Gastroesophageal sphincter (tissue), 4 donors: ENCODE data around the gene KLHDC3. TPM values are rescaled to one million over a fixed set of nuclear protein-coding genes. Genes with fewer than 3 reads are reported as not detected.
"Not testable (repeated sequence)": the region's sequence is repeated elsewhere in the genome, so short reads cannot be mapped to it uniquely, and the experiment has no call there.

Experiments used
- ATAC-seq: fragments of 150-250 bp; one replicate; pipeline ENCODE4 v1.9.1; 2016; ENCODE audit warnings: mild to moderate bottlenecking, moderate library complexity
- H3K27ac ChIP-seq, 4 donors: fragments of 200-600 bp; sonication (generic) in 3 of 4; 1 replicate in 3 of 4; 2 replicates in 1 of 4; pipeline ENCODE4 v1.5.1; 2016 to 2019
- H3K27me3 ChIP-seq: fragments of 200-600 bp; sonication (generic); one replicate; pipeline ENCODE4 v1.5.1; 2019
- H3K36me3 ChIP-seq, 2 donors: fragments of 200-600 bp; sonication (generic); one replicate each; pipeline ENCODE4 v1.5.1; 2019; ENCODE audit warnings: control low read depth in 1 of 2
- H3K4me1 ChIP-seq, 3 donors: fragments of 200-600 bp; sonication (generic); 1 replicate in 2 of 3; 2 replicates in 1 of 3; pipeline ENCODE4 v1.5.1; 2016 to 2019; ENCODE audit warnings: control low read depth in 2 of 3
- H3K4me3 ChIP-seq, 2 donors: fragments of 200-600 bp; sonication (generic); one replicate each; pipeline ENCODE4 v1.5.1; 2019; ENCODE audit warnings: mild to moderate bottlenecking in 1 of 2, moderate library complexity in 1 of 2
- H3K9me3 ChIP-seq, 3 donors: fragments of 200-600 bp; sonication (generic); one replicate each; pipeline ENCODE4 v1.5.1; 2017 to 2019; ENCODE audit warnings: control low read depth in 2 of 3
- CTCF ChIP-seq, 4 experiments: fragments of 200-600 bp in 2 of 4; fragments of 450-650 bp in 2 of 4; sonication (generic) in 1 of 4; IDR thresholded peaks; one replicate each; pipeline ENCODE4 v1.5.1; 2017 to 2019; ENCODE audit warnings: antibody characterized with exemption in 4 of 4, mild to moderate bottlenecking in 2 of 4, moderate library complexity in 2 of 4
- EP300 ChIP-seq: sonication (generic); formaldehyde crosslinking; IDR thresholded peaks from one replicate; pipeline ENCODE4 v1.6.1; 2017; ENCODE audit warnings: antibody characterized with exemption, mild to moderate bottlenecking
- POLR2A ChIP-seq, 2 donors: fragments of 450-650 bp; IDR thresholded peaks; one replicate each; pipeline ENCODE4 v1.6.1; 2017; ENCODE audit warnings: antibody characterized with exemption in 2 of 2, mild to moderate bottlenecking in 2 of 2, moderate library complexity in 1 of 2
- POLR2AphosphoS5 ChIP-seq: sonication (generic); formaldehyde crosslinking; IDR thresholded peaks from one replicate; pipeline ENCODE4 v1.6.1; 2017; ENCODE audit warnings: antibody characterized with exemption
- WGBS, 2 donors: methylation state at CpG; one replicate each; pipeline ENCODE4 v1.1.5; 2018; ENCODE audit warnings: low coverage in 1 of 2; 5-methylcytosine and 5-hydroxymethylcytosine counted together
- total RNA-seq, 4 donors: library from RNA; depleted of rRNA; stranded (reverse); fragments of >200 nt; gene quantifications; one replicate each; pipeline ENCODE4 v1.1.0, GENCODE V29; 2016

Gene KLHDC3
- total RNA-seq, 4 donors from 2014 or later: 96.9 to 145 (median 129) TPM

GRCh38 chr6:42988486-42989020, 25.5 kb upstream of the KLHDC3 start:
- Histone ChIP-seq H3K36me3 (peaks cover 0 to 44% of the 10 kb centered on the region in 2 donors), H3K27ac (no peak overlapping the region), H3K4me1 (peaks cover 0 to 48% (median 38%) of the 10 kb centered on the region in 3 donors), H3K27me3 (no peaks in the 10 kb centered on the region), H3K4me3 (no peak overlapping the region), H3K9me3 (no peaks in the 10 kb centered on the region)
- WGBS, 2 donors: 38% methylated on average over 1 of the region's 1 CpG; no CpG with 5 or more reads in 1 of the 2 donors
- no peak for ATAC-seq
- TF ChIP-seq CTCF (IDR thresholded peaks at IDR 0.05) (no peak), POLR2A (IDR thresholded peaks at IDR 0.05) (no peak), POLR2AphosphoS5 (no peak)

GRCh38 chr6:42989923-42990322, 24.1 kb upstream of the KLHDC3 start:
- Histone ChIP-seq H3K4me3 (no peak overlapping the region), H3K4me1 (peaks cover 0 to 43% (median 35%) of the 10 kb centered on the region in 3 donors), H3K27ac (no peak overlapping the region), H3K9me3 (no peaks in the 10 kb centered on the region), H3K27me3 (no peaks in the 10 kb centered on the region), H3K36me3 (peaks cover 0 to 53% of the 10 kb centered on the region in 2 donors)
- no peak for TF ChIP-seq POLR2A (IDR thresholded peaks at IDR 0.05)
- TF ChIP-seq POLR2AphosphoS5: no peak
- no peak for TF ChIP-seq EP300
- TF ChIP-seq CTCF (IDR thresholded peaks at IDR 0.05): no peak
- 78 to 96% methylated on average over 3 to 5 of the region's 5 CpGs for WGBS, 2 donors
- no peak for ATAC-seq

GRCh38 chr6:42993445-42993844, 20.6 kb upstream of the KLHDC3 start:
- Histone ChIP-seq H3K9me3 (no peaks in the 10 kb centered on the region), H3K4me1 (peaks cover 0 to 7% (median 4%) of the 10 kb centered on the region in 3 donors), H3K27me3 (no peaks in the 10 kb centered on the region), H3K36me3 (peaks cover 0 to 60% of the 10 kb centered on the region in 2 donors), H3K4me3 (no peak overlapping the region), H3K27ac (no peak overlapping the region)
- no peak for ATAC-seq
- no peak for TF ChIP-seq POLR2AphosphoS5
- TF ChIP-seq POLR2A (IDR thresholded peaks at IDR 0.05): no peak
- TF ChIP-seq EP300: no peak
- no peak for TF ChIP-seq CTCF (IDR thresholded peaks at IDR 0.05)
- WGBS, 2 donors: 92 to 100% methylated on average over 2 of the region's 2 CpGs

GRCh38 chr6:42996513-42996912, 17.5 kb upstream of the KLHDC3 start:
- no peak overlapping the region for H3K27ac ChIP-seq
- no peak for ATAC-seq
- TF ChIP-seq EP300: no peak
- TF ChIP-seq POLR2A (IDR thresholded peaks at IDR 0.05): no peak
- no peak for TF ChIP-seq POLR2AphosphoS5
- no peak for TF ChIP-seq CTCF (IDR thresholded peaks at IDR 0.05)
- H3K9me3 ChIP-seq: no peaks in the 10 kb centered on the region
- H3K36me3 ChIP-seq: peaks cover 0 to 36% of the 10 kb centered on the region in 2 donors
- no peak overlapping the region for H3K4me3 ChIP-seq
- H3K27me3 ChIP-seq: no peaks in the 10 kb centered on the region
- no peaks in the 10 kb centered on the region for H3K4me1 ChIP-seq

GRCh38 chr6:42998205-42998604, 15.8 kb upstream of the KLHDC3 start:
- not testable (repeated sequence) for H3K4me3 ChIP-seq, H3K27me3 ChIP-seq, ATAC-seq, H3K27ac ChIP-seq, H3K9me3 ChIP-seq, H3K4me1 ChIP-seq
- WGBS, 2 donors: 80 to 100% methylated on average over 1 to 3 of the region's 9 CpGs
- H3K36me3 ChIP-seq: peaks cover 0 to 38% of the 10 kb centered on the region in 2 donors
